Measurements from ENCODE around the gene GRK4. TPM values are rescaled to one million over a fixed set of nuclear protein-coding genes. Genes with fewer than 3 reads are reported as not detected.
A peak's percentile ranks its signal among the peaks of the same experiment; 100 is the strongest.

Gene GRK4
- total RNA-seq, 1 donor from 2014 or later: 6.7 TPM

- Mint-ChIP-seq H3K4me3 (ENCODE audit: unreplicated experiment) (no peak overlapping the region), H3K36me3 (ENCODE audit: low read depth, unreplicated experiment) (peaks cover 2% of the 10 kb centered on the region), H3K27me3 (ENCODE audit: low read depth, unreplicated experiment) (peaks cover 23% of the 10 kb centered on the region), H3K4me1 (ENCODE audit: low read depth, unreplicated experiment) (no peaks in the 10 kb centered on the region), H3K27ac (ENCODE audit: unreplicated experiment) (no peak overlapping the region), H3K9me3 (ENCODE audit: unreplicated experiment) (no peaks in the 10 kb centered on the region)
- Histone ChIP-seq H4K20me1 (ENCODE audit: insufficient read depth, low read length) (no peaks in the 10 kb centered on the region), H3K4me3 (ENCODE audit: insufficient read depth, low read depth, low read length) (no peak overlapping the region), H3K4me2 (ENCODE audit: low read length) (no peak overlapping the region), H3K27me3 (ENCODE audit: insufficient read depth, low read length) (peaks cover 5% of the 10 kb centered on the region), H3K79me2 (ENCODE audit: insufficient read depth, low read length) (no peaks in the 10 kb centered on the region), H3K36me3 (ENCODE audit: insufficient read depth, low read length) (no peaks in the 10 kb centered on the region), H3K9me3 (ENCODE audit: insufficient read depth, low read depth, low read length) (no peaks in the 10 kb centered on the region), H3K9ac (ENCODE audit: low read length) (no peak overlapping the region), H2AFZ (ENCODE audit: low read depth, low read length) (no peak overlapping the region), H3K27ac (ENCODE audit: low read depth, low read length) (no peak overlapping the region), H3K4me1 (ENCODE audit: insufficient read depth, low read length) (peaks cover 9% of the 10 kb centered on the region)
- no peak for TF ChIP-seq EZH2 (IDR thresholded peaks at IDR 0.05; ENCODE audit: insufficient read depth, low read length)
- no peak for TF ChIP-seq CTCF (IDR thresholded peaks at IDR 0.05; ENCODE audit: insufficient read depth, low read depth, low read length)
- no peak for FAIRE-seq
- peak; percentile 51 for DNase-seq (ENCODE audit: low read depth)
Observed at GRCh38 chr4:3044870-3045819, 81.8 kb downstream of the GRK4 start.

- Histone ChIP-seq H3K4me1 (ENCODE audit: insufficient read depth, low read length) (peaks cover 9% of the 10 kb centered on the region), H3K27ac (ENCODE audit: low read depth, low read length) (no peak overlapping the region), H3K9ac (ENCODE audit: low read length) (no peak overlapping the region), H3K36me3 (ENCODE audit: insufficient read depth, low read length) (no peaks in the 10 kb centered on the region), H3K9me3 (ENCODE audit: insufficient read depth, low read depth, low read length) (no peaks in the 10 kb centered on the region), H4K20me1 (ENCODE audit: insufficient read depth, low read length) (no peaks in the 10 kb centered on the region), H3K4me3 (ENCODE audit: insufficient read depth, low read depth, low read length) (no peak overlapping the region), H3K27me3 (ENCODE audit: insufficient read depth, low read length) (peaks cover 5% of the 10 kb centered on the region), H3K4me2 (ENCODE audit: low read length) (no peak overlapping the region), H3K79me2 (ENCODE audit: insufficient read depth, low read length) (no peaks in the 10 kb centered on the region), H2AFZ (ENCODE audit: low read depth, low read length) (no peak overlapping the region)
- H3K4me1 Mint-ChIP-seq (ENCODE audit: low read depth, unreplicated experiment): no peaks in the 10 kb centered on the region
- peaks cover 26% of the 10 kb centered on the region for H3K27me3 Mint-ChIP-seq (ENCODE audit: low read depth, unreplicated experiment)
- no peaks in the 10 kb centered on the region for H3K9me3 Mint-ChIP-seq (ENCODE audit: unreplicated experiment)
- DNase-seq (ENCODE audit: low read depth): no peak
- peaks cover 2% of the 10 kb centered on the region for H3K36me3 Mint-ChIP-seq (ENCODE audit: low read depth, unreplicated experiment)
- FAIRE-seq: no peak
- TF ChIP-seq CTCF (IDR thresholded peaks at IDR 0.05; ENCODE audit: insufficient read depth, low read depth, low read length) (no peak), EZH2 (IDR thresholded peaks at IDR 0.05; ENCODE audit: insufficient read depth, low read length) (no peak)
- H3K4me3 Mint-ChIP-seq (ENCODE audit: unreplicated experiment): no peak overlapping the region
- H3K27ac Mint-ChIP-seq (ENCODE audit: unreplicated experiment): no peak overlapping the region
Observed at GRCh38 chr4:3046162-3046561, 82.8 kb downstream of the GRK4 start.

- TF ChIP-seq EZH2 (IDR thresholded peaks at IDR 0.05; ENCODE audit: insufficient read depth, low read length) (no peak), CTCF (IDR thresholded peaks at IDR 0.05; ENCODE audit: insufficient read depth, low read depth, low read length) (no peak)
- no peak overlapping the region for H3K27ac ChIP-seq (ENCODE audit: low read depth, low read length)
- H3K27me3 Mint-ChIP-seq (ENCODE audit: low read depth, unreplicated experiment): peaks cover 30% of the 10 kb centered on the region
- H3K27me3 ChIP-seq (ENCODE audit: insufficient read depth, low read length): peaks cover 5% of the 10 kb centered on the region
- no peaks in the 10 kb centered on the region for H3K4me1 Mint-ChIP-seq (ENCODE audit: low read depth, unreplicated experiment)
- no peak overlapping the region for H3K9ac ChIP-seq (ENCODE audit: low read length)
- peaks cover 6% of the 10 kb centered on the region for H3K4me1 ChIP-seq (ENCODE audit: insufficient read depth, low read length)
- peaks cover 2% of the 10 kb centered on the region for H3K36me3 Mint-ChIP-seq (ENCODE audit: low read depth, unreplicated experiment)
- H3K27ac Mint-ChIP-seq (ENCODE audit: unreplicated experiment): no peak overlapping the region
- FAIRE-seq: no peak
- no peaks in the 10 kb centered on the region for H4K20me1 ChIP-seq (ENCODE audit: insufficient read depth, low read length)
- no peaks in the 10 kb centered on the region for H3K9me3 ChIP-seq (ENCODE audit: insufficient read depth, low read depth, low read length)
- H2AFZ ChIP-seq (ENCODE audit: low read depth, low read length): no peak overlapping the region
- H3K36me3 ChIP-seq (ENCODE audit: insufficient read depth, low read length): no peaks in the 10 kb centered on the region
- no peak overlapping the region for H3K4me3 Mint-ChIP-seq (ENCODE audit: unreplicated experiment)
- no peak overlapping the region for H3K4me2 ChIP-seq (ENCODE audit: low read length)
- no peak overlapping the region for H3K4me3 ChIP-seq (ENCODE audit: insufficient read depth, low read depth, low read length)
- no peaks in the 10 kb centered on the region for H3K79me2 ChIP-seq (ENCODE audit: insufficient read depth, low read length)
- H3K9me3 Mint-ChIP-seq (ENCODE audit: unreplicated experiment): no peaks in the 10 kb centered on the region
- DNase-seq (ENCODE audit: low read depth): no peak
Observed at GRCh38 chr4:3046623-3047022, 83.3 kb downstream of the GRK4 start.
